ENCODE results near the gene CCNA2. TPM values are rescaled to one million over a fixed set of nuclear protein-coding genes. Genes with fewer than 3 reads are reported as not detected.

Gene CCNA2
- total RNA-seq, 1 donor from 2014 or later, result 0.79 TPM

GRCh38 chr4:121851354-121851753 lies 27.7 kb upstream of the CCNA2 start:
- DNase-seq (ENCODE audit: low read depth) (no peak), FAIRE-seq (no peak)
- Histone ChIP-seq H3K36me3 (ENCODE audit: control insufficient read depth, insufficient read depth, low read length) (peaks cover 4% of the 10 kb centered on the region), H3K4me3 (ENCODE audit: low read depth, low read length) (no peak overlapping the region), H3K27me3 (ENCODE audit: control insufficient read depth, insufficient read depth, low read length) (no peaks in the 10 kb centered on the region)
- no peak for TF ChIP-seq CTCF (IDR thresholded peaks at IDR 0.05; ENCODE audit: insufficient read depth, low read length, severe bottlenecking)

DNA sequence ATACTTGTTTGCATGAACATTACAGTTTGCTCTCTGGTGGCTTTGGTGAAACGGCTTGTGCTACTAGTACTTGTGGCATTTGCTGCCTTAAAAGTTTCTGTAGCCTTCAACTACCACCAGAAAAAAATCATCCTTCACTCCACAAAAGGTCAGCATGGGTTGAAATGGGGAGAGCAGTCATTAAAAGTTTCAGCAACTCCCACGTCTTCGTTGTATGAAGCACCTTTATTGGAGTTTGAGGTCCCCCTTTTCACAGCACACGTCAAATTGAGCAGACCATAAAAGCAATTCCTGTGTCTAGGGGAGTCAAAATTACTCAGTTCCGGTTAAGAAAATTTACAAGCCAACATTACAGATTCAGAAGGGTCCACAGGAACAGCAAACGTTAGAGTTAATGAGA lies 23.0 kb upstream of the CCNA2 start:
- DNase-seq (ENCODE audit: low read depth) (no peak), FAIRE-seq (no peak)
- TF ChIP-seq CTCF (IDR thresholded peaks at IDR 0.05; ENCODE audit: insufficient read depth, low read length, severe bottlenecking), result no peak
- Histone ChIP-seq H3K36me3 (ENCODE audit: control insufficient read depth, insufficient read depth, low read length) (peaks cover 1% of the 10 kb centered on the region), H3K27me3 (ENCODE audit: control insufficient read depth, insufficient read depth, low read length) (no peaks in the 10 kb centered on the region), H3K4me3 (ENCODE audit: low read depth, low read length) (no peak overlapping the region)

- Histone ChIP-seq H3K36me3 (ENCODE audit: control insufficient read depth, insufficient read depth, low read length) (no peaks in the 10 kb centered on the region), H3K27me3 (ENCODE audit: control insufficient read depth, insufficient read depth, low read length) (no peaks in the 10 kb centered on the region), H3K4me3 (ENCODE audit: low read depth, low read length) (no peak overlapping the region)
- FAIRE-seq, result no peak
- no peak for DNase-seq (ENCODE audit: low read depth)
- no peak for TF ChIP-seq CTCF (IDR thresholded peaks at IDR 0.05; ENCODE audit: insufficient read depth, low read length, severe bottlenecking)
These were observed 19.2 kb upstream of the CCNA2 start for GRCh38 chr4:121842862-121843261.

- TF ChIP-seq CTCF (IDR thresholded peaks at IDR 0.05; ENCODE audit: insufficient read depth, low read length, severe bottlenecking), result no peak
- Histone ChIP-seq H3K4me3 (ENCODE audit: low read depth, low read length) (no peak overlapping the region), H3K27me3 (ENCODE audit: control insufficient read depth, insufficient read depth, low read length) (no peaks in the 10 kb centered on the region), H3K36me3 (ENCODE audit: control insufficient read depth, insufficient read depth, low read length) (no peaks in the 10 kb centered on the region)
- DNase-seq (ENCODE audit: low read depth) (no peak), FAIRE-seq (no peak)
These were observed 14.5 kb upstream of the CCNA2 start for GRCh38 chr4:121838136-121838535.

GRCh38 chr4:121829511-121829910 lies 5.8 kb upstream of the CCNA2 start:
- TF ChIP-seq CTCF (IDR thresholded peaks at IDR 0.05; ENCODE audit: insufficient read depth, low read length, severe bottlenecking), result no peak
- Histone ChIP-seq H3K36me3 (ENCODE audit: control insufficient read depth, insufficient read depth, low read length) (no peaks in the 10 kb centered on the region), H3K4me3 (ENCODE audit: low read depth, low read length) (no peak overlapping the region), H3K27me3 (ENCODE audit: control insufficient read depth, insufficient read depth, low read length) (no peaks in the 10 kb centered on the region)
- FAIRE-seq (no peak), DNase-seq (ENCODE audit: low read depth) (no peak)

GRCh38 chr4:121827853-121828252 lies 4.2 kb upstream of the CCNA2 start:
- H3K27me3 ChIP-seq (ENCODE audit: control insufficient read depth, insufficient read depth, low read length), result no peaks in the 10 kb centered on the region
- DNase-seq (ENCODE audit: low read depth) (peak; percentile 80), FAIRE-seq (no peak)
- H3K36me3 ChIP-seq (ENCODE audit: control insufficient read depth, insufficient read depth, low read length), result no peaks in the 10 kb centered on the region
- no peak overlapping the region for H3K4me3 ChIP-seq (ENCODE audit: low read depth, low read length)
- TF ChIP-seq CTCF (IDR thresholded peaks at IDR 0.05; ENCODE audit: insufficient read depth, low read length, severe bottlenecking), result no peak

Measured in bronchial epithelial cell (primary cell).